Activated T-helper 1 cell treated with anti-CD3 and anti-CD28 coated beads, Interleukin-2, amount 50 U/mL, for 16 hours (primary cell): ENCODE data around the gene CDCA4.
"Not testable (repeated sequence)": the region's sequence is repeated elsewhere in the genome, so short reads cannot be mapped to it uniquely, and the experiment has no call there.

ENCODE experiments used
- DNase-seq, 2 donors: peaks; one replicate each; pipeline ENCODE4 v3.0.0-alpha.2; 2020; ENCODE audit warnings: low read depth in 1 of 2, low spot score in 1 of 2

CDCA4 gene

GRCh38 chr14:105034315-105035039, 13.6 kb upstream of the CDCA4 start:
- DNase-seq, result no peak

DNA sequence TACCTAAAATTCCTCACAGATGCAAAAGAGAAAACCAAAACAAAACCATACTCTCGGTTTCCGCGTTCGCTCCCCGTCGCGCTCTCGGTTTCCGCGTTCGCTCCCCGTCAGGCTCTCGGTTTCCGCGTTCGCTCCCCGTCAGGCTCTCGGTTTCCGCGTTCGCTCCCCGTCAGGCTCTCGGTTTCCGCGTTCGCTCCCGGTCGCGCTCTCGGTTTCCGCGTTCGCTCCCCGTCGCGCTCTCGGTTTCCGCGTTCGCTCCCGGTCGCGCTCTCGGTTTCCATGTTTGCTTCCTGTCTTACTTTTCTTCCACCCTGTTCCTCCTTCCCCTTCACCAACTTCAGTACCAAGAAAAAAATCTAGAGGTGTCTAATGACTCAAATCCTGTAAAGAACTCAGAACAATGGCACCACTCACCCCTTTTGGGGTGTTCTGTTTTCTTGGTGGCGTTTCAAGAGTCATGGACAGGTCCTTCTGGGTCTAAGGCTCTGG, 12.6 kb upstream of the CDCA4 start:
- DNase-seq, result not testable (repeated sequence)

DNA sequence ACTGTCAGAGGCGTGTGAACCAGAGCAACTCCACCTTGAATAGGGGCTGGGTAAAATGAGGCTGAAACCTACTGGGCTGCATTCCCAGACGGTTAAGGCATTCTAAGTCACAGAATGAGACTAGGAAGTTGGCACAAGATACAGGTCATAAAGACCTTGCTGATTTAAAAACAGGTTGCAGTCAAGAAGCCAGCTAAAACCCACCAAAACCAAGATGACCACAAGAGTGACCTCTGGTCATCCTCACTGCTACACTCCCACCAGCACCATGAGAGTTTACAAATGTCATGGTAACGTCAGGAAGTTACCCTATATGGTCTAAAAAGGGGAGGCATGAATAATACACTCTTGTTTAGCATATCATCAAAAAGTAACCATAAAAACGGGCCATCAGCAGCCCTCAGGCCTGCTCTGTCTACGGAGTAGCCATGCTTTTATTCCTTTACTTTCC, 11.6 kb upstream of the CDCA4 start:
- DNase-seq, result not testable (repeated sequence)

DNA sequence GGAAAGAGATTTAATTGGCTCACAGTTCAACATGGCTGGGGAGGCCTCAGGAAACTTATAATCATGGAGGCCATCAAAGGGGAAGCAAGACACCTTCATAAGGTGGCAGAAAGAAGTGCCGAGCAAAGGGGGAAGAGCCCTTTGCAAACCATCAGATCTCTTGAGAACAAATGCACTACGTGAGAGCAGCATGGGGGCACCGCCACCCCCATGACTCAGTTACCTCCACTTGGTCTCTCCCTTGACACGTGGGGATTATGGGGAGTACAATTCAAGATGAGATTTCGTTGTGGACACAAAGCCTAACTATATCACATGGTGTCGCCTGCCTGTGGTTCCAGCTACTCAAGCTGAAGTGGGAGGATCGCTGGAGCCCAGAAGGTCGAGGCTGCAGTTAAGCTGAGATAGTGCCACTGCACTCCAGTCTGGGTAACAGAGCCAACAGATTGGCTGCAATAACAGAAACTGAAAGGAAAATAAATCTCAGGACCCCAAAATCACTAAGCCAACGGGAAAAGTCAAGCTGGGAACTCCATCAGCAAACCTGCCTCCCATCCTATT, 10.0 kb upstream of the CDCA4 start:
- DNase-seq, result no peak

DNA sequence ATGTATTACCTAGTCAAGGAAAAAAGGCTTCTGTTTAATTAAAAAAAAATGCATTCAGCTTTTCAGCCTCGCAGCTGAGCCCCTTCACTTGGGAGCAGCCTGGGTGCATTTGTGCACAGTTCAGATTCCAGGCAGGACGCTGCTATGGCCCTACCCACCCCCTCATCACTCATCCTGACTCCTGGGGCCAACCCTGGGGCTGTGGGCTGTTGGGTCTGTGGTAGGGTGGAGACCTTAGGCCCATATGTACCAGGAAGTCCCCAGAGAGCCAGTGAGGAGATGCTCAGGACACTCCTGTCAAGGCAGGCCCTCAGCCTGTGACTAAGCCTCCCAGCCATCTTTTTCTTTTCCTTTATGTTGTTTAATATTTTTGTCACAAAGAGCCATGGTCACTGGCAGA, 9.3 kb upstream of the CDCA4 start:
- DNase-seq, result no peak

DNA sequence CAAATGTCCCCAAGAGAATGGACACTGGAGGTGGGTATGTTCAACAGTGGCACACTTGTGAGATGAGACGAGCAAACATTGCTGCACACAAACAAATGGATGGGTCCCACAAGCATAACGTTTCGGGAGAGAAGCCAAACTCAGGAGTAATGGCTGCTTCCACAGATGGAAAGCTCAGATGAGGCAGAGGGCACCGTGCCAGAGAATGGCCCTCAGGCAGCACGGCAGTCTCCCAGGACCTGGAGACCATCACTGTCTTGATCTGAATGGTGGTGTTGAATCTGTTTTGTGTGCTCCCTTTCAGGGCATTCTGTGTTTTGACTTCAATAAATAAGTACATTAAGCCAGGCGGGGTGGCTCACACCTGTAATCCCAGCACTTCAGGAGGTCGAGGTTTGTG, 8.5 kb upstream of the CDCA4 start:
- no peak for DNase-seq

GRCh38 chr14:105028251-105028927, 7.5 kb upstream of the CDCA4 start:
- DNase-seq, result no peak

GRCh38 chr14:105027718-105028117, 6.8 kb upstream of the CDCA4 start:
- not testable (repeated sequence) for DNase-seq

- no peak for DNase-seq
Measured at GRCh38 chr14:105026802-105027563, 6.1 kb upstream of the CDCA4 start.

- no peak for DNase-seq
Measured at GRCh38 chr14:105026033-105026785, 5.3 kb upstream of the CDCA4 start.

GRCh38 chr14:105025429-105025828, 4.5 kb upstream of the CDCA4 start:
- DNase-seq, result no peak

DNA sequence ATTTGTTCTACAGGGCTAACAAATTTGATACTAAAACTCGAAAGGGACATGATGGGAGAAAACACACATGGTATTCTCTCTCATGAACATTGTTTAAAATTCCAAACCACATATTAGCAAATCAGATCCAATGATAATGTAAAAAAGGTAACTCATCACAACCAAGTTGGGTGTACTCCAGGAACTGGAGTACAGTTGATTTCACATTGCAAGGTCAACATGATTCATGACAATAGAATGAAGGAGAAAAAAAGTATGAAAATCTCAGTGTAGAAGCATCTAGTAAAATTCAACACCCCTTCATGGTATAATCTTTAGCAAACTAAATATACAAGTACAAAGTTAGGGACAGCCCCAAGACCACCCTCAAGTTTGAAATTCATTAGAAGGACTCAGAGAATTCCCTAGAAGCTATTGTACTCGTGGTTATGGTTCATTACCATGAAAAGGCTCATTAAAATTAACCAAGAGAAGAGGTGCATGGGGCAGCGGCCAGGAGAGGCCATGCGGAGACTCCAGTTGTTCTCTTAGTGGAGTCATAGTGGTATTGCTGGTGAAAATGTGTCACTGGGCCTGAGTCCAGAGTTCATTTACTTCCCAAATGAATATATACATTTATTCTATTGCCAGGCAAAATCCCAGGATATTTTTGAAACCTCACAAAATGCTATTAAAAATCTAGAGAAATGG, 3.1 kb upstream of the CDCA4 start:
- DNase-seq, result no peak

DNA sequence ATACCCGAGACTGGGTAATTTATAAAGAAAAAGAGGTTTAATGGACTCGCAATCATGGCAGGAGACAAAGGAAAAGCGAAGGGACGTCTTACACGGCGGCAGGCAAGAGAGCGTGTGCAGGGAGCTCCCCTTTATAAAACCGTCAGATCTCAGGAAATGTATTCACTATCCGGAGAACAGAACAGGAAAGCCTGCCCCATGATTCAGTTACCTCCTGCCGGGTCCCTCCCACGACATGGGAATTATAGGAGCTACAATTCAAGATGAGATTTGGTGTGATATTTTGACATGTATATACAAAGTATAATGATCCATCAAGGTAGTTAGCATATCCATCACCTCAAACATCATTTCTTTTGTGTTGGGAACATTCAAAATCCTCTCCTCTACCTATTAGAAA, 2.3 kb upstream of the CDCA4 start:
- no peak for DNase-seq

DNA sequence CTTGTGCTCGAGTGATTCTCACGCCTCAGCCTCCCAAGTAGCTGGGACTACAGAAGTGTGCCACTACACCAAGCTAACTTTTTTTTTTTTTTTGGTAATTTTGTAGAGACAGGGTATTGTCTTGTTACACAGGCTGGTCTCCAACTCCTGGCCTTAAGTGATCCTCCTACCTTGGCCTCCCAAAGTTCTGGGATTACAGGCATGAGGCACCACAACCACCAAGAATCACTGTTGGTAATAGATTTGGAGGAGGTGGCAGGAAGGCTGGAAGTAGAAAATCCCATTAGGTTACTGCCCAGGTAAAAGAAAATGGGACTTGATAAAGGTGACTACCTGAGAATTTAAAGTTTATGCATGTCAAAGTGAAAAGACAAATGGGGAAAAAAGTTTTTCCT, 1.4 kb upstream of the CDCA4 start:
- DNase-seq, result no peak

DNA sequence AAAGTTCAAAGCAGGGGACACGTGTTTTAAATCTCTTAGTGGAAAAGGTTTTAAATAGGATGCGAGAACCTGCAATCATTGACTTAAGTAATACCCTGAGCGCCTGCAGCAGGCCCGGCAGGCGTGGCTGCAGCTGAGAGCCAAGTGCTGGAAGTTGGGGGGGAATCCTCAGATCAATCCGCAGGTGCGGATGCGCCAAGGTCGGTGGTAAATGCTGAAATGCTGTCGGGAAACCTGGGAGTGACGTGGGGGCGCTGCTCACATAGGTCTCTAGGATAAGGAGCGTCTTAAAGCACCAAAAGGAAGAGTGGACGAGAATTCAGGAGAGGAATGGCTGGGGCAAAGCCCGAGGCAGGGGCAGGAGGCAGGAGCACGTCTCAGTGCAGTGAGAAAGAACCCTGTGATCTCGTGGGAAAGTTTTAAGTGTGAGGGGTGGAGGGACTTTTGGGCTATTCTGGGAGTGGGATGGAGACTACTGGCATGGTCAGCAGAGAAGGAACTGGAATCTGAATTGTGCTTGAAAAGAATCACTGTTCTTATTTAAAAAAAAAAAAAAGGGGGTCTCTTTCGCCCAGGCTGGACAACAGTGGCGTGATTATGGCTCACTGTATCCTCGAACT, 883 bp upstream of the CDCA4 start:
- no peak for DNase-seq

- DNase-seq, result peak; percentile 35 to 50
Measured at GRCh38 chr14:105019861-105020814, 745 bp downstream of the CDCA4 start.

- DNase-seq, result no peak
Measured at GRCh38 chr14:105018414-105018813, 2.5 kb downstream of the CDCA4 start.

GRCh38 chr14:105015905-105016304, 5.0 kb downstream of the CDCA4 start:
- DNase-seq, result no peak

- no peak for DNase-seq
Measured at GRCh38 chr14:105015242-105015641, 5.6 kb downstream of the CDCA4 start.
